ENCODE results near the gene DUSP23.
A peak's percentile ranks its signal among the peaks of the same experiment; 100 is the strongest.

Gene DUSP23

GRCh38 chr1:159786465-159786864 is 5.7 kb downstream of the DUSP23 start:
- DNase-seq = no peak
- intact Hi-C loops (cut with DNase I; ENCODE audit: low total_unique reads) = loop anchor here (10.0 kb wide), 1 partner anchor 248 kb away; the partner anchor contains the start of gene PIGM

DNA sequence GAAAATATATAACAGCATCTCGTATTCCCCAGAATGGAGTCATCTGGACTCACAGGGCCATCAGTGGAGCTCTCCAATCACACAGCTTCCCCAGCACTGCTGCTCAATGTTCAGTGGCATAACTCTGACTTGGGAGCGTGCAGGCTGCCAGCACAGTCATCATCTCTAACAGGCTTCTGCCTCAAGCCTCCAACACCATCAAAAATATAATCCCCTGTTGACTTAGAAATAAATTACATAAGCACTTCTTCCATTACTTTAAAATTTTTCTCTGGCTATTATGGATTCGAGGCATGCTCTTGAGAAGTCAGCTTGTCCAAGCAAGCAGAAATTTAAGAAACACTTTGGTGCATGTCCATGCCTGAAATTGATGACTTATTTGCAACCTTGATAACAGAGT is 6.2 kb downstream of the DUSP23 start:
- peak in 1 of 2 donors; percentile 31 for DNase-seq
- intact Hi-C loops (cut with DNase I; ENCODE audit: low total_unique reads) = loop anchor here (10.0 kb wide), 1 partner anchor 248 kb away; the partner anchor contains the start of gene PIGM
- no peak for TF ChIP-seq CTCF (IDR thresholded peaks at IDR 0.05)

More at GRCh38 chr1:159786465-159786864, 5.7 kb downstream of the DUSP23 start:
- Histone ChIP-seq H3K36me3 (no peaks in the 10 kb centered on the region), H3K4me3 (no peak overlapping the region), H3K27ac (no peak overlapping the region), H3K27me3 (no peaks in the 10 kb centered on the region), H3K4me1 (peaks cover 0 to 6% (median 5%) of the 10 kb centered on the region in 4 donors), H3K9me3 (no peaks in the 10 kb centered on the region)
- no peak for TF ChIP-seq CTCF (IDR thresholded peaks at IDR 0.05)

DNA sequence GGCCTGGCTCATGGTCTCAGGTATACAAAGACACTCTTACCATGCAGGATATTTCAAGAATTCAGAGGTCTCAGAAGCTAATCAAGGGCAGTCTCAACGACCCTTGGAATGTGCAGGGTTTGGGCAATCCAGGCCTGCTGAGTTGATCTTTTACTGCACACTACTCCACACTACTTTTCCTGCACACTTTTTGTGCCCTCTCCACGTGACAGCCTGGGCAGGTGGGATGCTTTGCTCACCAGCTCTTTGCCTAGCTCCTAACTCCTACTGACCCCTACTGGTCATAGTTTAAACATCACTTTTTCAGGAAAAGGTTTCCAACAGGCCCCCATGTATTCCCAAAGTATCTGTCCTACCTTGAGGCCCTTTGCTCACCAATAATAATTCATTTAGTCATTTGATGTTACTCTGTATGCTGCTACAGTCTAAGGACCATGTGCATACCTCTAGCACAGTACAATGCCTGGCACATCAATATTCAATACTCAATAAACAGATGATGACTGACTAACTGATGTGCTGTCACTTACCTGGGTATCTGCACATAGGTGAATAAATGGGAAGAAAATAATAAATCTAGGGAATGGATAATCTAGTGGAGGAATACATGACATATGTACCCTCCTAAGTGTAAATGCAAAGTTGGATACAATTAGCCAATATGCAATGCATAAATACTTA is 9.6 kb downstream of the DUSP23 start:
- DNase-seq = no peak
- intact Hi-C loops (cut with DNase I; ENCODE audit: low total_unique reads) = loop anchor here (10.0 kb wide), 1 partner anchor 214 kb away; no protein-coding TSS in a partner anchor
- H3K4me3 ChIP-seq = no peak overlapping the region

More for the DNA sequence above, 6.2 kb downstream of the DUSP23 start:
- Histone ChIP-seq H3K9me3 (no peaks in the 10 kb centered on the region), H3K27ac (no peak overlapping the region), H3K36me3 (no peaks in the 10 kb centered on the region), H3K27me3 (peaks cover 0 to 2% of the 10 kb centered on the region in 2 donors), H3K4me3 (no peak overlapping the region), H3K4me1 (peaks cover 0 to under 1% (median under 1%) of the 10 kb centered on the region in 4 donors)

GRCh38 chr1:159791031-159791430 is 10.3 kb downstream of the DUSP23 start:
- intact Hi-C loops (cut with DNase I; ENCODE audit: low total_unique reads) = loop anchor here (10.0 kb wide), 1 partner anchor 214 kb away; no protein-coding TSS in a partner anchor
- Histone ChIP-seq H3K27me3 (peaks cover 0 to 22% of the 10 kb centered on the region in 2 donors), H3K9me3 (no peaks in the 10 kb centered on the region), H3K27ac (no peak overlapping the region), H3K36me3 (no peaks in the 10 kb centered on the region), H3K4me3 (no peak overlapping the region), H3K4me1 (no peaks in the 10 kb centered on the region)
- TF ChIP-seq CTCF (IDR thresholded peaks at IDR 0.05) = no peak
- DNase-seq = no peak

More for the DNA sequence above, 9.6 kb downstream of the DUSP23 start:
- Histone ChIP-seq H3K27ac (no peak overlapping the region), H3K9me3 (no peaks in the 10 kb centered on the region), H3K27me3 (peaks cover 0 to 20% of the 10 kb centered on the region in 2 donors), H3K4me1 (no peaks in the 10 kb centered on the region), H3K36me3 (no peaks in the 10 kb centered on the region)
- peak; percentile 40 to 43 for TF ChIP-seq CTCF (IDR thresholded peaks at IDR 0.05)

DNA sequence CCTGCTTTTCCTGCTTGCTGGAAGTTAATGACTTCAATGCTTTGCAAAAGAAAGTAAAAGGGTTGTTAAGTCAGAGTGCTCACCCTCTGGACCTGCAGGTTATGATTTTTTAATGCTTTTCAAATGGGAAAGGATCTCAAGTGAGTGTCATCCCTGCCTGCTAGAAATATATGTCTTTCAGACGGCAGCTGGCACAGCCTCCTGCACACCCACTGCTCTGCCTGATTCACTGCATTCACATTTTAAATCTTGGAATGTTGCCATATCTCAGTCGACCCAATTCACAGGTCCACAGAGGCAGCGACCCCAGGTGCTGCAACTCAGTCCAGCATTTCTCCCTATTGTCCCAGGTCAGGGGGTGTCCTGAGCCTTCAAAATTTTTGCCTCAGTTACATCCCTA is 10.7 kb downstream of the DUSP23 start:
- no peak for TF ChIP-seq CTCF (IDR thresholded peaks at IDR 0.05)
- DNase-seq = no peak
- no peak overlapping the region for H3K4me3 ChIP-seq
- intact Hi-C loops (cut with DNase I; ENCODE audit: low total_unique reads) = loop anchor here (10.0 kb wide), 1 partner anchor 213 kb away; no protein-coding TSS in a partner anchor
- H3K36me3 ChIP-seq = no peaks in the 10 kb centered on the region
- H3K9me3 ChIP-seq = no peaks in the 10 kb centered on the region
- peaks cover 0 to 22% of the 10 kb centered on the region in 2 donors for H3K27me3 ChIP-seq
- no peaks in the 10 kb centered on the region for H3K4me1 ChIP-seq
- no peak overlapping the region for H3K27ac ChIP-seq
